Peyer's patch (tissue), 4 donors: ENCODE measurements around the gene CD74. TPM values are rescaled to one million over a fixed set of nuclear protein-coding genes. Genes with fewer than 3 reads are reported as not detected.
A peak's percentile ranks its signal among the peaks of the same experiment; 100 is the strongest.

ENCODE experiments used
- DNase-seq, 3 donors: peaks; one replicate each; pipeline ENCODE4 v3.0.0-alpha.2; 2017 to 2019
- H3K27ac ChIP-seq, 4 donors: fragments of 200-600 bp; sonication (generic); one replicate each; pipeline ENCODE4 v1.5.1; 2016 to 2019
- H3K27me3 ChIP-seq, 2 donors: fragments of 200-600 bp; sonication (generic); one replicate each; pipeline ENCODE4 v1.5.1; 2019
- H3K36me3 ChIP-seq, 3 donors: fragments of 200-600 bp; sonication (generic); one replicate each; pipeline ENCODE4 v1.5.1; 2016 to 2019
- H3K4me1 ChIP-seq, 4 donors: fragments of 200-600 bp; sonication (generic); one replicate each; pipeline ENCODE4 v1.5.1; 2016 to 2019
- H3K4me3 ChIP-seq, 4 donors: fragments of 200-600 bp; sonication (generic); 1 replicate in 3 of 4; 2 replicates in 1 of 4; pipeline ENCODE4 v1.5.1; 2016 to 2019; ENCODE audit warnings: mild to moderate bottlenecking in 1 of 4
- H3K9me3 ChIP-seq, 4 donors: fragments of 200-600 bp; sonication (generic); one replicate each; pipeline ENCODE4 v1.5.1; 2016 to 2019; ENCODE audit warnings: mild to moderate bottlenecking in 1 of 4
- POLR2A ChIP-seq, 2 donors: fragments of 450-650 bp; IDR thresholded peaks; one replicate each; pipeline ENCODE4 v1.5.1; 2017; ENCODE audit warnings: antibody characterized with exemption in 2 of 2, mild to moderate bottlenecking in 2 of 2, moderate library complexity in 2 of 2
- total RNA-seq, 4 donors: library from RNA; depleted of rRNA; stranded (reverse); fragments of >200 nt; gene quantifications; one replicate each; pipeline ENCODE4 v1.1.0, GENCODE V29; 2016
- TF ChIP-seq, protein P1 (sequence below), 6 experiments: fragments of 450-650 bp in 4 of 6; fragments of 200-600 bp in 2 of 6; sonication (generic) in 1 of 6; IDR thresholded peaks; one replicate each; pipeline ENCODE4 v1.5.1; 2017 to 2019; ENCODE audit warnings: antibody characterized with exemption in 6 of 6, mild to moderate bottlenecking in 3 of 6, moderate library complexity in 1 of 6

CD74 gene
- total RNA-seq, 4 donors from 2014 or later = 759 to 2,006 (median 1,183) TPM

DNA sequence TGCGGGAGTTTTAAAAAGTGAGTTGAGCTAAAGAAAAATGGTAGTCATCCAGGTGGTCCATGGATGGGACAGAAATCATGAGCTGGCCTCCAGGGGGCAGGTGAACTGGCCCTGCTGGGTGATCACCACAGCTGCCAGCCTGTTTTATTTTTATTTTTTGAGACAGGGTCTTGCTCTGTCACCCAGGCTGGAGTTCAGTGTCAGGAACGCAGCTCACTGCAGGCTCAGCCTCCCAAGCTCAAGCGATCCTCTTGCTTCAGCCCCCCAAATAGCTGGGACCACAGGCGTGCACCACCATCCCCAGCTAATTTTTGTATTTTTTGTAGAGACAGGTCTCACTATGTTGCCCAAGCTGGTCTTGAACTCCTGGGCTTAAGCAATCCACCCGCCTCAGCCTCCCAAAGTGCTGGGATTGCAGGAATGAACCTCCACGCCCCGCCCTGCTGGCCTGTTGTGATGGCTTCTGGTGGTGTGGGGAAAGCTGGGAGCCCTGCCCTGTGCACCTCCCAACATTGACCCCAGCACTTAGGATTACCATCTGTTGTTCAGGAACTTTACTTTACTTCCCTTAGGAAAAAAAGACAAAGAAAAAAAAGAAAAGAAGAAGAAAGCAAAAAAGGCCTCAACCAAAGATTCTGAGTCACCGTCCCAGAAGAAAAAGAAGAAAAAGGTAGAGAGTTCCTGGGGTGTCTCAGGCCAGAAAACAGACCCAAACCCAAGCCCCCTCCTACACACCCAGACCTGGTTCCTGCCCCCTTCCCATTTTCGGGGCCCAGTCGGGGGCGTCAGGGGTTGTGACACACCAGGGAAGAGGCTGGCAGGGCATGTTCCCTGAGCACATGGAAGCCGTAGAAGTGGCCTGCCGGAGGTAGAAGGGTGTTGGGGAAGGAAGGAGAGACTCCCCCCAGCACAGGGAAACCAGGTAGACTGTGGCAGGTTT, 14.7 kb downstream of the CD74 start:
- H3K9me3 ChIP-seq = no peaks in the 10 kb centered on the region
- H3K36me3 ChIP-seq = peaks cover 0 to 82% (median 0%) of the 10 kb centered on the region in 3 donors
- H3K4me3 ChIP-seq = no peak overlapping the region
- H3K27me3 ChIP-seq = no peaks in the 10 kb centered on the region
- no peak for TF ChIP-seq POLR2A (IDR thresholded peaks at IDR 0.05)
- TF ChIP-seq, protein P1, sequence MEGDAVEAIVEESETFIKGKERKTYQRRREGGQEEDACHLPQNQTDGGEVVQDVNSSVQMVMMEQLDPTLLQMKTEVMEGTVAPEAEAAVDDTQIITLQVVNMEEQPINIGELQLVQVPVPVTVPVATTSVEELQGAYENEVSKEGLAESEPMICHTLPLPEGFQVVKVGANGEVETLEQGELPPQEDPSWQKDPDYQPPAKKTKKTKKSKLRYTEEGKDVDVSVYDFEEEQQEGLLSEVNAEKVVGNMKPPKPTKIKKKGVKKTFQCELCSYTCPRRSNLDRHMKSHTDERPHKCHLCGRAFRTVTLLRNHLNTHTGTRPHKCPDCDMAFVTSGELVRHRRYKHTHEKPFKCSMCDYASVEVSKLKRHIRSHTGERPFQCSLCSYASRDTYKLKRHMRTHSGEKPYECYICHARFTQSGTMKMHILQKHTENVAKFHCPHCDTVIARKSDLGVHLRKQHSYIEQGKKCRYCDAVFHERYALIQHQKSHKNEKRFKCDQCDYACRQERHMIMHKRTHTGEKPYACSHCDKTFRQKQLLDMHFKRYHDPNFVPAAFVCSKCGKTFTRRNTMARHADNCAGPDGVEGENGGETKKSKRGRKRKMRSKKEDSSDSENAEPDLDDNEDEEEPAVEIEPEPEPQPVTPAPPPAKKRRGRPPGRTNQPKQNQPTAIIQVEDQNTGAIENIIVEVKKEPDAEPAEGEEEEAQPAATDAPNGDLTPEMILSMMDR (IDR thresholded peaks at IDR 0.05) = peak in 1 of 6 experiments; percentile 6
- H3K27ac ChIP-seq = no peak overlapping the region
- DNase-seq = no peak
- no peaks in the 10 kb centered on the region for H3K4me1 ChIP-seq

DNA sequence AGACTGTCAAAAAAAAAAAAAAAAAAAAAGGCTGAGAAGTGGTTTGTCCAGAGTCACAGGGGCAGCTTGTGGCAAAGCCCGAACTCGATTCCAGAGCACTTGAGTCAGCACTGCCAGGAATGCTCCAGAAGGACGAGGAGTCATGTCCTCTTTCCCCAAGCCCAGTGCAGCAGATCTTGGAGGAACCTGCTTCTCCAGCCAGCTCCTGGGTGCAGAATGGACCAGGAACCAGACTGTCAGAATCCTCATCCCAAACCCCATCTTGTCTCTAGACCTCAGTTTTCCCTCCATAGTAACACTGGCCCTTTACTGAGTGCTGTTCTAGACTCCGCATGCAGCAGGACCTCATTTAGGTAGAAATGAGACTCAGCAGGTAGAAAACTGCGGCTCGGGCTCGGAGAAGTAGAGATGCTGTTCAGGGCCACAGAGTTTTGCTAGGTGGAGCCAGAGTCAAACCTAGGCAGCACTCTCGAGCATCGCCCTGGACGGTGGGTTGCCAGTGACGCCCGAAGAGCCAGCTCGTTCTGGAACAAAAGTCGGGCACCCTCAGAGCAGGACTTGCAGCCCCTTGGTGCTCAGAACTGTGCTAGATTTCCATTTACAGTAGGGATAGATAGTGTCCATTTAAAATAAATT, 15.4 kb downstream of the CD74 start:
- H3K36me3 ChIP-seq = peaks cover 0 to 82% (median 0%) of the 10 kb centered on the region in 3 donors

DNA sequence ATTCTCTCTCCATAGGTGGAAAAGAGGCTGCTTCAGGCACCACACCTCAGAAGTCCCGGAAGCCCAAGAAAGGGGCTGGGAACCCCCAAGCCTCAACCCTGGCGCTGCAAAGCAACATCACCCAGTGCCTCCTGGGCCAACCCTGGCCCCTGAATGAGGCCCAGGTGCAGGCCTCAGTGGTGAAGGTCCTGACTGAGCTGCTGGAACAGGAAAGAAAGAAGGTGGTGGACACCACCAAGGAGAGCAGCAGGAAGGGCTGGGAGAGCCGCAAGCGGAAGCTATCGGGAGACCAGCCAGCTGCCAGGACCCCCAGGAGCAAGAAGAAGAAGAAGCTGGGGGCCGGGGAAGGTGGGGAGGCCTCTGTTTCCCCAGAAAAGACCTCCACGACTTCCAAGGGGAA, 16.4 kb downstream of the CD74 start:
- TF ChIP-seq, protein P1 (IDR thresholded peaks at IDR 0.05) = no peak
- TF ChIP-seq POLR2A (IDR thresholded peaks at IDR 0.05) = no peak
- DNase-seq = no peak
- Histone ChIP-seq H3K27me3 (no peaks in the 10 kb centered on the region), H3K27ac (no peak overlapping the region), H3K4me1 (no peaks in the 10 kb centered on the region), H3K4me3 (no peak overlapping the region), H3K9me3 (no peaks in the 10 kb centered on the region), H3K36me3 (peaks cover 0 to 84% (median 0%) of the 10 kb centered on the region in 3 donors)

More for the DNA sequence above, 15.4 kb downstream of the CD74 start:
- DNase-seq = no peak
- no peaks in the 10 kb centered on the region for H3K27me3 ChIP-seq
- H3K27ac ChIP-seq = no peak overlapping the region
- TF ChIP-seq, protein P1 (IDR thresholded peaks at IDR 0.05) = no peak
- TF ChIP-seq POLR2A (IDR thresholded peaks at IDR 0.05) = no peak
- no peaks in the 10 kb centered on the region for H3K4me1 ChIP-seq
- no peak overlapping the region for H3K4me3 ChIP-seq
- no peaks in the 10 kb centered on the region for H3K9me3 ChIP-seq

DNA sequence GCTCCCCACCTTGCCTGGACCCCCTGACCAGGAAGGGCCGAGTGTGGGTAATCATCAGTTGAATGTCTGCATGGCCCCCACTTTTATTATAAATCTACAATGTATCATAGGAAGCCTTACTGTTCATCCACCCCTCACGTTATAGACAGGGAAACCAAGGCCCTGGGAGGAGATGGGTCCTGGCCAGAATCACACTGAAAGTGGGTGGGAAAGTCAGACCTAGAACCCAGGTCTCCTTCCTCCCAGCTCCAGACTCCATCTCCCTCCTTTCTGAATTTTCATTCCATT, 17.1 kb downstream of the CD74 start:
- H3K4me1 ChIP-seq = no peaks in the 10 kb centered on the region
- TF ChIP-seq, protein P1 (IDR thresholded peaks at IDR 0.05) = no peak
- TF ChIP-seq POLR2A (IDR thresholded peaks at IDR 0.05) = no peak
- H3K27me3 ChIP-seq = no peaks in the 10 kb centered on the region
- peaks cover 0 to 82% (median 0%) of the 10 kb centered on the region in 3 donors for H3K36me3 ChIP-seq
- no peak for DNase-seq
- no peak overlapping the region for H3K4me3 ChIP-seq
- H3K27ac ChIP-seq = no peak overlapping the region
- H3K9me3 ChIP-seq = no peaks in the 10 kb centered on the region

DNA sequence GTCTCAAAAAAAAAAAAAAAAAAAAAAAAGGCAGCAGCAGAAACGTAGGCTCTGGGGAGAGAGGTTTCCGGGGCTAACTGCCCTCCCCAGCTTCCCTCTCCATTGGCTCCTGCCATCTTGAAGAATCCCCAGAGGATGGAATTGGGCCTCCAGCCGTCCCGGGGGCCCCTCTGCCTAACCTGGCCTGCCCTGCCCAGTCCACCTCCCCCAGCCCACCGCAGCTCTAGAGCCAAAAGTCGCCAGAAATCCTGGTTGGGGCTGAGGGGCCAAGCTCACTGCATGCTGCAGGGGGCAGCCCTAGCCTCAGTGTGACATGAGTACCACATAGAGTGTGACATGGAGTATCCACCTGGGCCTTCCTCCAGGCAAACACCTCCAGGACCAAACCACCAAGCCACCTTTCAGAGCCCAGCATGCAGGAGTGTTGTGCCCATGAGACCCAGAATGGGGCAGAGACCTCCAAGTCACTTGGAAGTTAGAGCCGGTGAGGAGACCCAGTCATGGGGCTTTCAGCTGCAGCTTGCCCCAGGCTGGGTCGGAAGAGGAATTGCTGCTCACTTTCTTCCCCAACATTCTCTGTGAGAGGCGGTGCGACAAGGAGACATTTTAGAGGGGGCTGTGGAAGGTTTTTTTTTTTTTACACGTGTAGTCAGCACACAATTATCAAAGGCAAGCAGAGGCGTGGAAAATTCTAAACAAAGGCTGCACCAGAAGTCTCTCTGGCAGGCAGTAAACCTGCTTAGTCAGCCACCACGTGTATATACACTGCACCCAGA, 17.6 kb downstream of the CD74 start:
- Histone ChIP-seq H3K4me3 (no peak overlapping the region), H3K27ac (no peak overlapping the region), H3K27me3 (no peaks in the 10 kb centered on the region), H3K9me3 (no peaks in the 10 kb centered on the region), H3K36me3 (peaks cover 0 to 83% (median 0%) of the 10 kb centered on the region in 3 donors), H3K4me1 (no peaks in the 10 kb centered on the region)
- TF ChIP-seq, protein P1 (IDR thresholded peaks at IDR 0.05) = peak in 1 of 6 experiments; percentile 6
- TF ChIP-seq POLR2A (IDR thresholded peaks at IDR 0.05) = no peak
- no peak for DNase-seq
